Gastrocnemius medialis (tissue), 4 donors: ENCODE measurements around the gene INHA. TPM values are rescaled to one million over a fixed set of nuclear protein-coding genes. Genes with fewer than 3 reads are reported as not detected.

Source experiments
- ATAC-seq, 2 donors: fragments of 150-250 bp; one replicate each; pipeline ENCODE4 v1.9.1; 2016
- DNase-seq, 2 donors: peaks; one replicate each; pipeline ENCODE4 v3.0.0-alpha.2; 2019
- H3K27ac ChIP-seq, 4 donors: fragments of 200-600 bp; sonication (generic); 1 replicate in 1 of 4; 2 replicates in 3 of 4; pipeline ENCODE4 v1.5.1; 2016 to 2018; ENCODE audit warnings: mild to moderate bottlenecking in 2 of 4, moderate library complexity in 1 of 4
- H3K27me3 ChIP-seq, 3 donors: fragments of 200-600 bp; sonication (generic) in 2 of 3; 1 replicate in 1 of 3; 2 replicates in 2 of 3; pipeline versions ENCODE4 v1.5.1 to v1.6.0; 2016 to 2019; ENCODE audit warnings: mild to moderate bottlenecking in 1 of 3, moderate library complexity in 1 of 3
- H3K36me3 ChIP-seq, 2 donors: fragments of 200-600 bp; sonication (generic) in 1 of 2; one replicate each; pipeline ENCODE4 v1.5.1; 2017 to 2018
- H3K4me1 ChIP-seq, 2 donors: fragments of 200-600 bp; sonication (generic) in 1 of 2; one replicate each; pipeline ENCODE4 v1.5.1; 2016 to 2017; ENCODE audit warnings: mild to moderate bottlenecking in 2 of 2
- H3K4me3 ChIP-seq, 4 donors: fragments of 200-600 bp; sonication (generic) in 3 of 4; 1 replicate in 1 of 4; 2 replicates in 3 of 4; pipeline ENCODE4 v1.5.1; 2016 to 2019; ENCODE audit warnings: mild to moderate bottlenecking in 2 of 4
- H3K9me3 ChIP-seq, 3 donors: fragments of 200-600 bp; sonication (generic) in 2 of 3; 1 replicate in 1 of 3; 2 replicates in 2 of 3; pipeline ENCODE4 v1.5.1; 2016 to 2019
- POLR2A ChIP-seq, 2 donors: fragments of 450-650 bp; IDR thresholded peaks; one replicate each; pipeline ENCODE4 v1.6.1; 2017; ENCODE audit warnings: antibody characterized with exemption in 2 of 2, mild to moderate bottlenecking in 2 of 2, moderate library complexity in 2 of 2
- in situ Hi-C, 4 donors: fragments of 200-750 bp; cut with MboI; loops; one replicate each; pipeline versions ENCODE4 v1.15.0 to v1.8.0; 2017; ENCODE audit warnings: low sequenced_read_pairs in 4 of 4
- intact Hi-C: fragments of 100-400 bp; cut with DNase I; formaldehyde crosslinking; loops from one replicate; pipeline ENCODE4 v1.15.1; 2023; ENCODE audit warnings: low total_unique reads
- microRNA-seq, 2 donors: library from miRNA; unstranded; fragments of <30 nt; microRNA quantifications; one replicate each; pipeline ENCODE4, GENCODE V29; 2016; ENCODE audit warnings: borderline replicate concordance in 2 of 2
- total RNA-seq, 4 donors: library from RNA; depleted of rRNA; stranded (reverse); fragments of >200 nt; gene quantifications; one replicate each; pipeline versions ENCODE4 v1.1.0 to v1.2.3, GENCODE V29; 2016
- TF ChIP-seq, protein P1 (sequence below), 5 experiments: fragments of 450-650 bp in 3 of 5; fragments of 200-600 bp in 2 of 5; sonication (generic) in 2 of 5; IDR thresholded peaks in 4 of 5; conservative IDR thresholded peaks in 1 of 5; 1 replicate in 4 of 5; 2 replicates in 1 of 5; pipeline ENCODE4 v1.5.1; 2016 to 2019; ENCODE audit warnings: antibody characterized with exemption in 5 of 5, mild to moderate bottlenecking in 3 of 5, moderate library complexity in 3 of 5

The INHA gene
- total RNA-seq, 4 donors from 2014 or later = 0.29 to 3.5 TPM; not detected in 2

DNA sequence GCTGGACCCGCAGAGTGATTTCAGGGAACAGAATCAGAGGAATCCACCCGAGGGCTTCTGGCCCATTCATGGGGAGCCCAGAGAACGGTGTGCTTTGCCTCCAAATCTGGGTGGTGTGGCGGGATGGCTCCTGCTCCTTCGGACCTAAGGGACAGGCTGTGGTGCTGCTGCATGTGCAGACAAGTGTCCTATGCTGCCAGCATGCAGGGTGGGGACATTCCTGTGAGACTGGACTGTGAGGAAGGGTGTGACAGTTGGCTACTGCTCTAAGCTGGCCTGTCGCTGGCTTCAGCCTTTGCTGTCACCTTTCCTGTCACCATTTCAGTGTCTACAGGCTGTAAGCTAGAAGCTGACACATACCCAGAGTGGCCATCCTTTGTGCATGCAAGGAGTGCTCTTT lies 52.5 kb downstream of the INHA start:
- Histone ChIP-seq H3K27ac (no peak overlapping the region), H3K9me3 (no peaks in the 10 kb centered on the region), H3K36me3 (no peaks in the 10 kb centered on the region), H3K4me1 (peaks cover 3 to 4% of the 10 kb centered on the region in 2 donors), H3K27me3 (no peaks in the 10 kb centered on the region), H3K4me3 (no peak overlapping the region)
- intact Hi-C loops (no loop called here), in situ Hi-C loops (no loop called here)
- DNase-seq = no peak
- ATAC-seq = no peak
- TF ChIP-seq, protein P1, sequence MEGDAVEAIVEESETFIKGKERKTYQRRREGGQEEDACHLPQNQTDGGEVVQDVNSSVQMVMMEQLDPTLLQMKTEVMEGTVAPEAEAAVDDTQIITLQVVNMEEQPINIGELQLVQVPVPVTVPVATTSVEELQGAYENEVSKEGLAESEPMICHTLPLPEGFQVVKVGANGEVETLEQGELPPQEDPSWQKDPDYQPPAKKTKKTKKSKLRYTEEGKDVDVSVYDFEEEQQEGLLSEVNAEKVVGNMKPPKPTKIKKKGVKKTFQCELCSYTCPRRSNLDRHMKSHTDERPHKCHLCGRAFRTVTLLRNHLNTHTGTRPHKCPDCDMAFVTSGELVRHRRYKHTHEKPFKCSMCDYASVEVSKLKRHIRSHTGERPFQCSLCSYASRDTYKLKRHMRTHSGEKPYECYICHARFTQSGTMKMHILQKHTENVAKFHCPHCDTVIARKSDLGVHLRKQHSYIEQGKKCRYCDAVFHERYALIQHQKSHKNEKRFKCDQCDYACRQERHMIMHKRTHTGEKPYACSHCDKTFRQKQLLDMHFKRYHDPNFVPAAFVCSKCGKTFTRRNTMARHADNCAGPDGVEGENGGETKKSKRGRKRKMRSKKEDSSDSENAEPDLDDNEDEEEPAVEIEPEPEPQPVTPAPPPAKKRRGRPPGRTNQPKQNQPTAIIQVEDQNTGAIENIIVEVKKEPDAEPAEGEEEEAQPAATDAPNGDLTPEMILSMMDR (IDR thresholded peaks at IDR 0.05 in 4 of 5, conservative IDR thresholded peaks at IDR 0.05 in 1 of 5) = no peak
- no peak for TF ChIP-seq POLR2A (IDR thresholded peaks at IDR 0.05)

DNA sequence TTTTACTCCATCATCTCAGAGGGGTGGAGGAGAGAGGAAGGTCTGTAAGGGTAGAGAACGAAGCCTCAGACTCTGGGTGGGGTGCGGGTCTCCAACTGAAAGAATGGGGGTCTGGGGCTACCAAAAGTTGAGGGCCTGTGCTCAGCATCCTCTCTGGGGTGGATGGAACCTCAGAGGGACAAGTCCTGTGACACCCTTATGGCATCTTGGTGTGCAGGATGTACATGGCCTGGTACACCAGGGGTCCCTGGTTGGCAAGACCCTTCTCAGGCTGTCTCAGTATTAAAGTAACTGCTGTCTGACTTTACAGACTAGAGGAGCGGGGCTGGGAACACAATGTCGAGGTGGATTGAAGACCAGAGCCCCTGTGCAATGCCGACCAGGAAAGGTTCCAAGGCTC lies 53.1 kb downstream of the INHA start:
- Histone ChIP-seq H3K27me3 (no peaks in the 10 kb centered on the region), H3K4me3 (no peak overlapping the region), H3K4me1 (peaks cover 3 to 4% of the 10 kb centered on the region in 2 donors), H3K36me3 (no peaks in the 10 kb centered on the region), H3K9me3 (no peaks in the 10 kb centered on the region), H3K27ac (no peak overlapping the region)
- intact Hi-C loops (no loop called here), in situ Hi-C loops (no loop called here)
- DNase-seq (no peak), ATAC-seq (no peak)
- TF ChIP-seq, protein P1 (IDR thresholded peaks at IDR 0.05 in 4 of 5, conservative IDR thresholded peaks at IDR 0.05 in 1 of 5) = no peak
- no peak for TF ChIP-seq POLR2A (IDR thresholded peaks at IDR 0.05)

Small RNA genes lying within 50 kb of the gene (microRNA-seq; reads per million reads assigned to microRNA genes)
- 1.2 to 1.7 reads per million in 2 donors for gene MIR3132

Other genes starting within 250 kb of the INHA start
- gene RESP18, start 239.6 kb upstream of the INHA start, total RNA-seq = not detected
- 100 to 1,000 TPM in 1 of 4 donors, 10 to 100 TPM in 3; 56.0 to 147 (median 65.3) TPM for gene DNPEP, start 184.4 kb upstream of the INHA start, total RNA-seq
- over 10,000 TPM; 19,008 to 28,635 (median 23,575) TPM for gene DES, start 153.9 kb upstream of the INHA start, total RNA-seq
- gene SPEG, start 137.5 kb upstream of the INHA start, total RNA-seq = 100 to 1,000 TPM; 104 to 387 (median 222) TPM
- 10 to 100 TPM; 18.0 to 25.8 (median 24.4) TPM for gene GMPPA, start 73.4 kb upstream of the INHA start, total RNA-seq
- gene ASIC4, start 57.8 kb upstream of the INHA start, total RNA-seq = under 1 TPM in 1 of 4 donors, not detected in 3; 0.11 TPM
- gene CHPF, start 28.5 kb upstream of the INHA start, total RNA-seq = 10 to 100 TPM; 21.0 to 50.5 (median 37.2) TPM
- gene TMEM198, start 28.3 kb upstream of the INHA start, total RNA-seq = 1 to 10 TPM in 3 of 4 donors, under 1 TPM in 1; 0.87 to 6.7 (median 3.3) TPM
- 10 to 100 TPM; 47.9 to 72.9 (median 56.5) TPM for gene OBSL1, start 771 bp upstream of the INHA start, total RNA-seq
- gene STK11IP, start 25.5 kb downstream of the INHA start, total RNA-seq = 1 to 10 TPM; 5.4 to 7.5 (median 6.5) TPM
- under 1 TPM in 3 of 4 donors, not detected in 1; 0.25 to 0.35 (median 0.29) TPM for gene SLC4A3, start 55.3 kb downstream of the INHA start, total RNA-seq